Measurements from ENCODE around the gene IL17RA.
A peak's percentile ranks its signal among the peaks of the same experiment; 100 is the strongest.

IL17RA gene

DNA sequence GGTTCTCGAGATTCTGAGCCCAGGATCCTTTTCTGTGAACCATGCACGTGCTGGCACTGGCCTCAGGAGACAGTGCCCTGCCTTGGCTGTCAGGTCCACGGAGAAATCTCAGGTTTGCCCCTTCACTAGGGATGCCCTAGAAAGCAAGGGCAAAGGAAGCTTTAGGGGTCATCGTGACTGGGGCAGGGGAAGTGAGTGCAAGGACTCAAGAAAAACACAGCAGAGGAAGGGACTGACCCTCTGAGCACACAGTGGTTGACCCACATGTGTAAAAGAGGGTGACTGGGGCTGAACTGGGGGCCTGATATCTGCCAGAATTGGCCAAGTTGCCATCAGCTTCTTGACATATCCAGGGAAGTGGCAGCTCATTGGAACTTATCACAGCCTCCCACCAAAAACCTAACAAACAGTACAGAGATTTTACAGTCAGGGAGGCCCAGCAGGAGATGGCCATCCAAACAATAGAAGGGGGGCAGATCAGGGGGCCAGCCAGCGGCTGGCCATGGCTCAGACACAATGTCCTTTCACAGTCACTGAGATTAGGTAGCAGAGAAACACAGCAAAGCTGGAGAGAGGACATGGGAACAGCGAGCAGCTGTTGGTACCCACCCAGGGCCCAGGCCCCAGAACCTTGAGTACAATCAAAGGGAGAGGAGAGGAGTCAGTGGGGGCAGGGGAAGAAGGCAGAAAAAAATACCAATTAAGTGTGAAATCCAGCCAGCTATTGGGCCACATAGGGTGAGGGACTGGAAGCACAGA, 32.0 kb downstream of the IL17RA start:
- peaks cover 34 to 47% of the 10 kb centered on the region in 2 donors for H3K4me1 Mint-ChIP-seq
- ATAC-seq (replicated peaks) (no peak), DNase-seq (no peak)
- peaks cover 30 to 43% of the 10 kb centered on the region in 2 donors for H3K27me3 Mint-ChIP-seq
- H3K9me3 Mint-ChIP-seq: no peaks in the 10 kb centered on the region
- H3K36me3 Mint-ChIP-seq: peaks cover under 1 to 3% of the 10 kb centered on the region in 2 donors
- no peak overlapping the region for H3K4me3 Mint-ChIP-seq
- H3K27ac Mint-ChIP-seq: peak overlapping the region; percentile 40

DNA sequence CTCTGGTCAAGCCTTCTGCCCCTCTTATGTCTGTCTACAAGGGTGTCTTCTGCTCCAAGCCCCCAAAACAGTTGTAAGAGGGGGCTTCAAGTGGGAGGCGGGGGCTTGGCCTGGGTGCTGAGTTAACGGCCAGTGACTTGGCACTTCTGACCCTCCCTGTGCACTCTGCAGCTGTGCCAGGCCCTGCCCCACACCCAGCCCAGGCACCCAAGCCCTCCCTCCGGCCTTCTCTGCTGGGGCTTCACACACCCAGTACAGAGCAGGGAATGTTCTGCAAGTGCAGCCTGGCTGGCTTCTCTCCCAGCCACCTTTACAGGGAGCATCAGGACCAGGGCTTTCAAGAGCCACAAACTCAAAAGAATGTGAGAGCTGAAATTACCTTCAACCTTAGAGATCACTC, 32.6 kb downstream of the IL17RA start:
- no peaks in the 10 kb centered on the region for H3K9me3 Mint-ChIP-seq
- peaks cover 38 to 48% of the 10 kb centered on the region in 2 donors for H3K4me1 Mint-ChIP-seq
- peaks cover 36 to 49% of the 10 kb centered on the region in 2 donors for H3K27me3 Mint-ChIP-seq
- DNase-seq (no peak), ATAC-seq (replicated peaks) (no peak)
- peaks cover 3% of the 10 kb centered on the region in 2 donors for H3K36me3 Mint-ChIP-seq
- peak overlapping the region; percentile 38 for H3K27ac Mint-ChIP-seq
- no peak overlapping the region for H3K4me3 Mint-ChIP-seq

DNA sequence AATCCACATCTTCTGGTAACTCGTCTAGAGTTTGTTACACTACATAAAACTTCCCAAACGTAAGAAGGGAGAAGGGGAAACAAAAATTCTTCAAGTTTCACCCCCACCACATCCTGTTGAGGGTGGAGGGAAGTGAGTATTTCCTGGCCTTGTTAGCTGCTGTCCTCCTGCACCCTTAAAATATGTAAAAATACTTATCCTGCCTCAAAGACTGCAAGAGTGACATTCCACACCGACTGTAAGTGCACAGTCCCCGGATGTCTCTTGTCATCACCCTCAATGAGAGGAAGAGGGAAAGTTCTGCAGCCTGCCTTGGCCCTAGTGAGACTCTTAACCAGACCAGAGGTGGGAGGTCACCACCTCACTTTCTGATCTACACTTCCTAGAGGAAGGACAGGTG, 33.1 kb downstream of the IL17RA start:
- peaks cover 3% of the 10 kb centered on the region in 2 donors for H3K36me3 Mint-ChIP-seq

DNA sequence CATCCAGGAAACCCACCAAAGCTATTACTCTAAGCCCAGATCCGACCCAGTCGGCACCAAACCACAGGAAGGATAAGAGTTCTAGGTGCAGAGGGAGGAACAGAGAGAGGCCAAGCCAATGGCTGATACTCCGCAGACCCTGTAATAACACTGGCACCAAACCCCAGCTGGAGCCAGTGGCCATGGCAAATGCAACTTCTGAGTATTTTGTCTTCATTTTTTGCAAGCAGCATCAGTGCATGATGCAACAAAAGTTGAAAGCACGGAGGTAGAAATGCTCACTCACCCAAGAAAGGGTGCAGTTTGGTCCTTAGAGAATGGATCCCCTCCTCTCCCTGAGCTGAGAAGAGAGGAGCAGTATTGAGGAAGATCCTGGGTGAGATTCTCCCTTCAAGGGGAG, 33.5 kb downstream of the IL17RA start:
- H3K36me3 Mint-ChIP-seq: peaks cover 3% of the 10 kb centered on the region in 2 donors
- H3K4me3 Mint-ChIP-seq: peak overlapping the region in 1 of 2 donors; percentile 46
- ATAC-seq (replicated peaks) (no peak), DNase-seq (no peak)
- no peak overlapping the region for H3K27ac Mint-ChIP-seq
- H3K27me3 Mint-ChIP-seq: peaks cover 41 to 58% of the 10 kb centered on the region in 2 donors
- H3K4me1 Mint-ChIP-seq: peaks cover 38 to 48% of the 10 kb centered on the region in 2 donors
- H3K9me3 Mint-ChIP-seq: no peaks in the 10 kb centered on the region

More for the DNA sequence above, 33.1 kb downstream of the IL17RA start:
- Mint-ChIP-seq H3K9me3 (no peaks in the 10 kb centered on the region), H3K27me3 (peaks cover 41 to 54% of the 10 kb centered on the region in 2 donors), H3K27ac (no peak overlapping the region), H3K4me3 (peak overlapping the region in 1 of 2 donors; percentile 46), H3K4me1 (peaks cover 38 to 48% of the 10 kb centered on the region in 2 donors)
- DNase-seq (no peak), ATAC-seq (replicated peaks) (peak; percentile 38 to 62)

DNA sequence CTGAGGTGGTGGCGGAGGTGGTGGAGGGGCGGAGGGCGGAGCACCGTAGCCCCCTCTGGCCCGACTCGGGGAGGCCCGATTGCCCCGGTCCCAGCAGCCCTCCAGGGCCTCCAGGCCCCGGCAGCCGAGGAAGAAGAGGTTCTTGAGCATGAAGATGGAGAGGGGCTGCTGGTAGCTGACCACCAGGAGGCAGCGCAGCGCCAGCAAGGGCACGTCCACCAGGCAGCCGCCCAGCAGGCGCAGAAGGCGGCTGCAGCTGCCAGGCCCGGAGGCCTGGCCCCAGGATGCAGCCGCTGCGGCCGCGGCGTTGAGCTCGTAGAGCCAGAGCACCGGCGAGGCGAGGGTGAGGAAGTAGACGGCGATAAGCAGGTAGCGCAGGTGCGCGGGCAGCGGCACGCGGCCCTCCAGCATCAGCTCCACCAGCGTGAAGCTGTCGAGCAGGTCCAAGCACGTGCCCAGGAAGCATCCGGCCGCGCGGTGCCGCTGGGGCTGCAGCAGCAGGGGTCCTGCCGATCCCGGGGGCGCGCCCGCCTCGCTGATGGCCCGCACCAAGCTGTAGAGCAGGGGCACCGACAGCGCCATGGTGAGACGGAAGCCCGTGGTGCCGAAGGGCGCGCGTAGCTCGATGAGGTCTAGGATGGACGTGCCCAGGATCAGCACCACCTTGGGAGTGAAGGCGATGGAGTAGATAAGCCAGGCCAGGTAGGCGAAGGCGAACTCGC, 34.8 kb downstream of the IL17RA start:
- Mint-ChIP-seq H3K36me3 (peaks cover 3% of the 10 kb centered on the region in 2 donors), H3K27me3 (peaks cover 41 to 60% of the 10 kb centered on the region in 2 donors), H3K9me3 (no peaks in the 10 kb centered on the region), H3K4me1 (peaks cover 38 to 48% of the 10 kb centered on the region in 2 donors), H3K4me3 (peak overlapping the region; percentile 14 to 39), H3K27ac (no peak overlapping the region)
- ATAC-seq (replicated peaks): no peak
- DNase-seq: no peak

DNA sequence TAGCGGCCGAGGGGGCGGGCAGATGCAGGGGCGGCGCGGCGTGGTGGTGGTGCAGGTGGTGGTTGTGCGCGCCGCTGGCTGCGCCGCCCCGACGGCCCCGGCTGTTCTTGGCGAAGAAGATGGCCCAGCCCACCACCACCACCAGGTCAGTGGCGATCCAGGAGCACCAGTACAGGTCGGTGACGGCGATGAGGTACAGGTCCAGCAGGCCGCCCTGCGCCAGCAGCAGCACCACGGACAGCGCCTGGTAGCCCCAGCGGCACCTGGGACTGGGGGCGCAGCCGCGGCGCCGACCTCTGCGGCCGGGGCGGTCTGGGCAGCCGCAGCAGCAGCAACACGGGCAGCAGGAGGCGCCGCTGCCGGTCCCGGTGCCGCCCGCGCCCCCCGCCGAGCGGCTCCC, 35.5 kb downstream of the IL17RA start:
- DNase-seq (peak; percentile 23), ATAC-seq (replicated peaks) (peak; percentile 68 to 69)
- peaks cover 41 to 60% of the 10 kb centered on the region in 2 donors for H3K27me3 Mint-ChIP-seq
- no peak overlapping the region for H3K27ac Mint-ChIP-seq
- H3K36me3 Mint-ChIP-seq: peaks cover 3 to 5% of the 10 kb centered on the region in 2 donors
- H3K4me1 Mint-ChIP-seq: peaks cover 38 to 48% of the 10 kb centered on the region in 2 donors
- peak overlapping the region; percentile 25 to 41 for H3K4me3 Mint-ChIP-seq
- no peaks in the 10 kb centered on the region for H3K9me3 Mint-ChIP-seq

DNA sequence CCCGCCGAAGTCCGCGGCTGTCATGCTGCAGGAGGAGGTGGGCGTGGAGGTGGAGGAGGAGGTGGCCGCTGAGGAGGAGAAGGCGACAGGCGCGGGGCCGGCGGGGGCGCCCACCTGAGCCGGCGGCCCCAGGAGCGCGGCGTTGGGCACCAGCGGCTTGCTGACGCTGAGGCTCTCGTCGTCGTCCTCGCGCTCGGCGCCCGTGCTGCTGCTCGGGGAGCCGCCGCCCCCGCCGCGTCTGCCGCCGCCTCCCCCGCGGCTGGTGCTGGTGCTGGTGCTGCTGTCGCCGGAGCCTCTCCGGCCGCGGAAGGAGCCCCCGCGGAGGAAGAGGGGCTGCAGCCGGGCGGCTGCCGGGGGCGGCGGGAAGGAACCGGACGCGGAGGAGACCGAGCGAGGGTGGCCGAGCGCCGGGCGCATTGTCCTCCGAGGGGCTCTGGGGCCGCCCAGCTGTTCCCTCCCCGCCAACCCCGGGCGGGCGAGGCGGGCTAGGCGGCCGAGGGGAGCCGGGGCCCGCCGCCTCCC, 36.0 kb downstream of the IL17RA start:
- H3K27ac Mint-ChIP-seq: no peak overlapping the region
- H3K9me3 Mint-ChIP-seq: no peaks in the 10 kb centered on the region
- peaks cover 36 to 45% of the 10 kb centered on the region in 2 donors for H3K4me1 Mint-ChIP-seq
- DNase-seq: no peak
- peaks cover 41 to 60% of the 10 kb centered on the region in 2 donors for H3K27me3 Mint-ChIP-seq
- ATAC-seq (replicated peaks): peak; percentile 28 to 36
- peak overlapping the region in 1 of 2 donors; percentile 80 for H3K4me3 Mint-ChIP-seq
- peaks cover 3 to 5% of the 10 kb centered on the region in 2 donors for H3K36me3 Mint-ChIP-seq

DNA sequence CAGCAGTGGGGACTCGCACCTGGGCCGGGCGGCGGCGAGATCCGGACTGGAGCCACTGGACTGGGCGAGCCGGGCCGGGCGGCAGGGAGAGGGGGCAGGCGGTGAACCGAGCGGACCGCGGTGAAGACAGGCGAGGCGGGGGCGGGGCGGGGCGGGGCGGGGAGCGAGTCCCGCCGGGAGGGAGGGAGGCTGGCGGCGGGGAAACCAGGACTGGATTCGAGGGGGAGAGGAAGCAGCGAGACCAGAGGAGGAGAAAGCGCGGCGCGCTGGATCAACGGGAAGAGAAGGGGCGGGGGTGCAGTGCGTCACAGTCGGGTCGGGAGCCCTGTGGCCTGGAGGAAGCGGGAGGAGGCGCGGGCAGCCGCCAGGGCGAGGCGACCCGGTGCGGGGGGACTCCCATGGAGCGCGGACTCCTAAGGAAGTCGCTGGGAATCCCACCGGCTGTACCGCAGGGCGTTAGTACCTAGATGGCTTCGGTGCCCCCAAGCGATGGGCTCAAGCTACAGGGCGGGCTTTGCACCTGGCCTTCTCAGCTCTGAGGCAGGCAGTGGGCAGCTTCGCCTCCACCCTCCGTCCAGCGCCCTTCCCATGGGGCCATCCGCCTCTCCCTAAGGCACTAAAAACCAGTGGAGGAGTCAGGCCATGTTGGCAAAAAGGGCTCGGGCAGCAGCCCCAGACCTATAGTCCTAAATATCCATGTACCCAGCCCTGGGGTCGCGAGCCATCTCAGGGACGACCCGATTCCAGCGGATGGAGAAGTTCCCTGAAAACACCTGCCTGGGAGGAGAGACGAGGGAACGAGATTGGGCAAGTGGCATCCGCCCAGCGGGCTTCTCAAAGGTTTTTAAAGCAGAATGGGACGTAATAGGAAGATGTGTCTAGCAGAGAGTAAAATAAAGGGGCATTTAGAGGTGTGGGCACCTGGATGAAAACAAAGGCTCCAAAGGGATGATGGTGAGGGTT, 36.7 kb downstream of the IL17RA start, which contains the start of gene TMEM121B:
Gene TMEM121B, minus strand, starts transcription at position 128 of the 963 bp plus-strand sequence. CDS start 233 bp downstream, outside the sequence.
- Mint-ChIP-seq H3K9me3 (no peaks in the 10 kb centered on the region), H3K4me1 (peaks cover 30 to 37% of the 10 kb centered on the region in 2 donors), H3K36me3 (peaks cover 3 to 5% of the 10 kb centered on the region in 2 donors), H3K4me3 (peak within 1 kb of the TSS; percentile 71 to 80), H3K27ac (no peak within 1 kb of the TSS), H3K27me3 (peaks cover 39 to 57% of the 10 kb centered on the region in 2 donors)
- ATAC-seq (replicated peaks) (peak; percentile 2 to 10), DNase-seq (no peak)

DNA sequence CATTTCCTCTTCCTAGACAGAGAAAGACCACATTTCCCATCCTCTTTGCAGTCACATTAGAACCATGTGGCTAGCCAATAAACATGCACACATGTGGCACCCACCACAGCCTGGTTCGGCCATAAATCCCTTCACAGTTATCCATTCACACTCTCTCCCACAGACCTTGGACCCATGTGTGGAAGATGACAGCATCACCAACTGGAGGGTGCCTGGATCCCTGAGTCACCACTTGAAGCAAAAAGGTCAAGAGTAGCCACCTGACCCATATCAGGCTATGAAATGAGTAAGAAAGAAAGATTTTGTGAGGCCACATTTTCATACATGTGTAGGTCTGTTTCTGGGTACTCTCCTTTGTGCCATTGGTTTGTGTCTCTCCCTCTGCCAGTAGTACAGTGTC, 45.4 kb downstream of the IL17RA start:
- H3K27ac Mint-ChIP-seq: no peak overlapping the region
- peaks cover 6 to 17% of the 10 kb centered on the region in 2 donors for H3K36me3 Mint-ChIP-seq
- no peak overlapping the region for H3K4me3 Mint-ChIP-seq
- ATAC-seq (replicated peaks): peak; percentile 31 to 69
- H3K9me3 Mint-ChIP-seq: no peaks in the 10 kb centered on the region
- no peaks in the 10 kb centered on the region for H3K27me3 Mint-ChIP-seq
- DNase-seq: no peak
- H3K4me1 Mint-ChIP-seq: peaks cover 4 to 5% of the 10 kb centered on the region in 2 donors

DNA sequence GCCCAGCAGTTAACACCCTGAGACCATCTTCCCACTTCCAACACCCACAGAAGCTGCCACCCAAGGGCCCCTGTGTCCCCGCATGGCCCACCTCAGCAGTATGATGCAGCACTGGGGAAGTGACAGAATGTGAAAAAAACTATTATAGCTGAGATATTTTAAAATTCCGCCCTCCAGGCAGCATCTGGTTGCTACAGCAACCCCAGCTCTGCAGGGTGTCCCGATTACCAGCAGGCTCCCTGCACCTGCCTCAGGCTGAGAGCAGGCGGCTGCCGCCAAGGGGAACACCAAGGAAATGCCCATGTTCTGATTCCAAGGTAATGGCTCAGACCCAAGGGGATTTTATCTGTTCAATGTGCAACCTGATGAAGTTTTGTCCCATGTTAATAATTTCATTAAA, 46.9 kb downstream of the IL17RA start:
- Mint-ChIP-seq H3K4me1 (peaks cover 4 to 5% of the 10 kb centered on the region in 2 donors), H3K27ac (no peak overlapping the region), H3K4me3 (no peak overlapping the region), H3K27me3 (no peaks in the 10 kb centered on the region), H3K36me3 (peaks cover 12 to 20% of the 10 kb centered on the region in 2 donors), H3K9me3 (no peaks in the 10 kb centered on the region)
- no peak for DNase-seq
- ATAC-seq (replicated peaks): no peak

DNA sequence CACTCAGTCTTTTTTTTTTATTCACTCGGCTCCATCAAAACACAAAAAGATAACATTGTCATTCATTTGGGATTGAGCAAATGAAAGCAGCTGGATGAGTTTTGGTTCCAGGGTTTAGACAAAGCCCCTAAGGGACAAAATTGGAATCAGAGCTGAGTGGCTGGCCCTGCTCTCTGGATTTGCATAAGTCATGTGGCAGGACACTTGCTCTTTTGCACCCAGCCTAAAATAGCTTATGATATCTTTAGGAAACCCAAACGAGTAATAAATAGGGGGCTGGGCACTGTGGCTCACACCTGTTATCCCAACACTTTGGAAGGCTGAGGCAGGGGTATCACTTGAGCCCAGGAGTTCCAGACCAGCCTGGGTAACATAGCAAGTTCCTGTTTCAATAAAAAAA, 47.3 kb downstream of the IL17RA start:
- DNase-seq: no peak

DNA sequence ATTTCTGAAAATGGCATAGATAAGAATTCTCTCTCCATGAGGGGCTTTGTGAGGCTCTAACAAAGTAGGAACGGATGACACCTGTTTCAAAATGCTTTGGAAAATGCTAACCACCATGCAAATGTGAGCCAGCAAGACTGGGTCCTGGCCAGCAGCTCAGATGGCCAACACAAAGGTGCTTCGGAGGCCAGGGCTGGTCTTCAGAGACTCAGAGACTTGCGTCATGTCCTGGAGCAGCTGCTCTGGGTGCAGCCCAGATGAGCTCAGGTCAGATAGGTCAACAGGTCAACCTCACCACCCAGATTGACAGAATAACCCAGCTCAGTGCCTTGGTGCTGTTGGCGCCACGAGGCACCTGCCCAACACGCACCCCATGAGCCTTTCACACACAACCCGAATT, 48.3 kb downstream of the IL17RA start:
- H3K36me3 Mint-ChIP-seq: peaks cover 14 to 27% of the 10 kb centered on the region in 2 donors
- H3K27ac Mint-ChIP-seq: no peak overlapping the region
- no peak for ATAC-seq (replicated peaks)
- H3K4me3 Mint-ChIP-seq: no peak overlapping the region
- H3K9me3 Mint-ChIP-seq: no peaks in the 10 kb centered on the region
- no peak for DNase-seq
- no peaks in the 10 kb centered on the region for H3K27me3 Mint-ChIP-seq
- H3K4me1 Mint-ChIP-seq: peaks cover 4 to 5% of the 10 kb centered on the region in 2 donors

More for the DNA sequence above, 47.3 kb downstream of the IL17RA start:
- Mint-ChIP-seq H3K9me3 (no peaks in the 10 kb centered on the region), H3K4me1 (peaks cover 4 to 5% of the 10 kb centered on the region in 2 donors), H3K27me3 (no peaks in the 10 kb centered on the region), H3K36me3 (peaks cover 12 to 24% of the 10 kb centered on the region in 2 donors), H3K4me3 (no peak overlapping the region), H3K27ac (no peak overlapping the region)
- ATAC-seq (replicated peaks): no peak

DNA sequence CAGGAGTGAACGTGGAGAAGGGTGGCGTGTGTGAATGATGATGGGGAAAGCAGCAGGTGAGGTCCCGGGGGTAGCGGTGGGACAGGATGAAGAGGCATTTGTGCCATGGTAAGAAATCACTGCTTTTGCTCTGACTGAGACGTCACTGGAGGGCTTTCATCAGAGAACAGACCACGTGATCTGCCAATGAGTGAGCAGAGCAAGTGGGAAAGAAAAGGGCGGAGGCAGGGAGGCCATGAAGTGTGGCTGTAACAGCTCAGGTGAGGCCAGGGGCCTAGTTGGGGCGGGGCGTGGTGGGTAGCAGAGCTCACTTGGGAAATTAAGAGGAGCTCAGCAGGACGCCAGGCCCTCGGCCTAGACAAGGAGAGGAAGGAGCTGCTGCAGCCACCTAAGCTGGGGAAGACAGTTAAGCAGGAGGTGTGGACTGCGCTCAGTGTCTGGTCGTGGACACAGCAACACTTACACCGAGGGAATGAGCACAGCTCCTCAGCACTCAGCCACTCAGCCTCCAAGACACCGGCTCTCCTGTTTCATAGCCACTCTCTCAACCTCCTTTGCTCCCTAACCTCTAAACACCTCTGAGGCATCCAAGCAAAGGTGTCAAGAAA, 50.5 kb downstream of the IL17RA start:
- H3K4me3 Mint-ChIP-seq: no peak overlapping the region
- ATAC-seq (replicated peaks) (no peak), DNase-seq (no peak)
- peaks cover 17 to 36% of the 10 kb centered on the region in 2 donors for H3K36me3 Mint-ChIP-seq
- H3K9me3 Mint-ChIP-seq: no peaks in the 10 kb centered on the region
- H3K27me3 Mint-ChIP-seq: no peaks in the 10 kb centered on the region
- no peak overlapping the region for H3K27ac Mint-ChIP-seq
- H3K4me1 Mint-ChIP-seq: peaks cover 2% of the 10 kb centered on the region in 2 donors

All from stimulated activated naive B cell treated with anti-CD40 and anti-IgM and Interleukin-4, amounts not matched to agents 10 μg/mL and 1 μg/mL and 100 μg/mL, for 72 hours (primary cell).